HepG2 (cell line): ENCODE results near the gene ORM1. TPM values are rescaled to one million over a fixed set of nuclear protein-coding genes. Genes with fewer than 3 reads are reported as not detected.

Source experiments
- CTCF ChIP-seq: sonication (generic); formaldehyde crosslinking; IDR thresholded peaks from 2 replicates; pipeline ENCODE4 v1.5.0; 2020; ENCODE audit warnings: mild to moderate bottlenecking, missing genetic modification reagents, moderate library complexity
- HMG20B ChIP-seq: conservative IDR thresholded peaks from 2 replicates; pipeline ENCODE4 v1.6.1; 2016; ENCODE audit warnings: missing genetic modification reagents, missing compliant biosample characterization
- NR2F1 ChIP-seq, 2 experiments: fragments of 450-650 bp in 1 of 2; formaldehyde crosslinking in 1 of 2; IDR thresholded peaks; 2 replicates each; pipeline versions ENCODE4 v1.5.0 to v1.6.1; 2016 to 2020; ENCODE audit warnings: mild to moderate bottlenecking in 1 of 2, missing compliant biosample characterization in 1 of 2, missing genetic modification reagents in 1 of 2, moderate library complexity in 1 of 2
- NR2F6 ChIP-seq, 2 experiments: IDR thresholded peaks; 2 replicates each; pipeline ENCODE4 v1.6.1; 2016; ENCODE audit warnings: antibody characterized with exemption in 1 of 2, mild to moderate bottlenecking in 1 of 2
- SAP130 ChIP-seq: IDR thresholded peaks from 2 replicates; pipeline ENCODE4 v1.6.1; 2016; ENCODE audit warnings: low read depth
- TCF7L2 ChIP-seq: IDR thresholded peaks from 2 replicates; pipeline ENCODE4 v1.6.1; 2011; ENCODE audit warnings: mild to moderate bottlenecking, low read depth, low read length, moderate library complexity
- THAP9 ChIP-seq: sonication (generic); formaldehyde crosslinking; IDR thresholded peaks from 2 replicates; pipeline ENCODE4; 2020; ENCODE audit warnings: missing genetic modification reagents, mild to moderate bottlenecking, borderline replicate concordance
- ZBTB21 ChIP-seq: sonication (generic); formaldehyde crosslinking; IDR thresholded peaks from 2 replicates; pipeline ENCODE4 v1.4.0; 2020; ENCODE audit warnings: missing genetic modification reagents
- ZMYM3 ChIP-seq: sonication (generic); formaldehyde crosslinking; IDR thresholded peaks from 2 replicates; pipeline ENCODE4 v1.5.1; 2020; ENCODE audit warnings: mild to moderate bottlenecking, missing genetic modification reagents
- ZNF30 ChIP-seq: sonication (generic); formaldehyde crosslinking; IDR thresholded peaks from 2 replicates; pipeline ENCODE4 v1.5.0; 2020; ENCODE audit warnings: mild to moderate bottlenecking, missing genetic modification reagents
- ZNF350 ChIP-seq: sonication (generic); formaldehyde crosslinking; IDR thresholded peaks from 2 replicates; pipeline ENCODE4 v1.4.0; 2020; ENCODE audit warnings: mild to moderate bottlenecking, low read depth, missing genetic modification reagents, borderline replicate concordance
- ZNF569 ChIP-seq: sonication (generic); formaldehyde crosslinking; IDR thresholded peaks from 2 replicates; pipeline ENCODE4 v1.5.0; 2020; ENCODE audit warnings: mild to moderate bottlenecking, missing genetic modification reagents, moderate library complexity, borderline replicate concordance
- ZNF670 ChIP-seq: sonication (generic); formaldehyde crosslinking; IDR thresholded peaks from 2 replicates; pipeline ENCODE4 v1.8.0; 2022; ENCODE audit warnings: mild to moderate bottlenecking, missing genetic modification reagents, borderline replicate concordance
- ZNF713 ChIP-seq: sonication (generic); formaldehyde crosslinking; IDR thresholded peaks from 2 replicates; pipeline ENCODE4 v1.4.0; 2020; ENCODE audit warnings: mild to moderate bottlenecking, missing genetic modification reagents
- ZNF891 ChIP-seq: sonication (generic); formaldehyde crosslinking; IDR thresholded peaks from 2 replicates; pipeline ENCODE4 v1.5.0; 2020; ENCODE audit warnings: mild to moderate bottlenecking, missing genetic modification reagents
- polyA plus RNA-seq, 8 experiments: library from polyadenylated mRNA; depleted of rRNA in 3 of 8; stranded (reverse) in 7 of 8; unstranded in 1 of 8; fragments of >200 nt; fragmentation: Illumina TruSeq in 4 of 8; extraction: Trizol in 4 of 8; gene quantifications; 2 replicates each; pipeline versions ENCODE4 v1.2.1 to v1.2.3, GENCODE V29; 2011 to 2016; ENCODE audit warnings: low read depth in 4 of 8, missing spikeins in 1 of 8, mixed read lengths in 1 of 8; ENCODE audit not compliant: insufficient read depth in 1 of 8
- total RNA-seq, 5 experiments: library from RNA; depleted of rRNA; stranded (reverse); fragments of >200 nt; fragmentation: Illumina TruSeq; extraction: Trizol; gene quantifications; 2 replicates each; pipeline ENCODE4 v1.2.3, GENCODE V29; 2016; ENCODE audit warnings: low read depth in 1 of 5
- TF ChIP-seq, protein P1 (sequence below): sonication (generic); formaldehyde crosslinking; IDR thresholded peaks from 2 replicates; pipeline ENCODE4 v1.4.0; 2020; ENCODE audit warnings: missing genetic modification reagents, borderline replicate concordance
- TF ChIP-seq, protein P2 (sequence below): sonication (generic); formaldehyde crosslinking; IDR thresholded peaks from 2 replicates; pipeline ENCODE4 v1.4.0; 2020; ENCODE audit warnings: missing genetic modification reagents, borderline replicate concordance

Gene ORM1
- total and polyA plus RNA-seq, 2 of the 13 experiments (the other 11 are each of a cell fraction or from before 2014, with no cell fraction given) = 699 to 1,180 TPM

GRCh38 chr9:114339130-114339908, 16.4 kb downstream of the ORM1 start (continued):
- TF ChIP-seq HMG20B (no peak), THAP9 (CRISPR knock-in tag) (no peak), NR2F1 (CRISPR knock-in tag; IDR thresholded peaks at IDR 0.05) (no peak), ZNF569 (CRISPR knock-in tag) (no peak), ZNF713 (CRISPR knock-in tag) (no peak), ZNF30 (CRISPR knock-in tag) (no peak), NR2F6 (IDR thresholded peaks at IDR 0.05) (no peak), NR2F6 (CRISPR knock-in tag; IDR thresholded peaks at IDR 0.05) (no peak), ZMYM3 (peak; percentile 72), TCF7L2 (no peak), ZNF670 (CRISPR knock-in tag) (no peak), ZNF891 (CRISPR knock-in tag) (no peak), SAP130 (CRISPR knock-in tag) (no peak), ZNF350 (CRISPR knock-in tag) (0 out of 2 replicates have a peak, but pooled peaks have one; percentile 24), CTCF (peak; percentile 83), ZBTB21 (CRISPR knock-in tag) (no peak)
- TF ChIP-seq, protein P1, sequence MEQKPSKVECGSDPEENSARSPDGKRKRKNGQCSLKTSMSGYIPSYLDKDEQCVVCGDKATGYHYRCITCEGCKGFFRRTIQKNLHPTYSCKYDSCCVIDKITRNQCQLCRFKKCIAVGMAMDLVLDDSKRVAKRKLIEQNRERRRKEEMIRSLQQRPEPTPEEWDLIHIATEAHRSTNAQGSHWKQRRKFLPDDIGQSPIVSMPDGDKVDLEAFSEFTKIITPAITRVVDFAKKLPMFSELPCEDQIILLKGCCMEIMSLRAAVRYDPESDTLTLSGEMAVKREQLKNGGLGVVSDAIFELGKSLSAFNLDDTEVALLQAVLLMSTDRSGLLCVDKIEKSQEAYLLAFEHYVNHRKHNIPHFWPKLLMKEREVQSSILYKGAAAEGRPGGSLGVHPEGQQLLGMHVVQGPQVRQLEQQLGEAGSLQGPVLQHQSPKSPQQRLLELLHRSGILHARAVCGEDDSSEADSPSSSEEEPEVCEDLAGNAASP (CRISPR knock-in tag) = no peak
- TF ChIP-seq, protein P2, sequence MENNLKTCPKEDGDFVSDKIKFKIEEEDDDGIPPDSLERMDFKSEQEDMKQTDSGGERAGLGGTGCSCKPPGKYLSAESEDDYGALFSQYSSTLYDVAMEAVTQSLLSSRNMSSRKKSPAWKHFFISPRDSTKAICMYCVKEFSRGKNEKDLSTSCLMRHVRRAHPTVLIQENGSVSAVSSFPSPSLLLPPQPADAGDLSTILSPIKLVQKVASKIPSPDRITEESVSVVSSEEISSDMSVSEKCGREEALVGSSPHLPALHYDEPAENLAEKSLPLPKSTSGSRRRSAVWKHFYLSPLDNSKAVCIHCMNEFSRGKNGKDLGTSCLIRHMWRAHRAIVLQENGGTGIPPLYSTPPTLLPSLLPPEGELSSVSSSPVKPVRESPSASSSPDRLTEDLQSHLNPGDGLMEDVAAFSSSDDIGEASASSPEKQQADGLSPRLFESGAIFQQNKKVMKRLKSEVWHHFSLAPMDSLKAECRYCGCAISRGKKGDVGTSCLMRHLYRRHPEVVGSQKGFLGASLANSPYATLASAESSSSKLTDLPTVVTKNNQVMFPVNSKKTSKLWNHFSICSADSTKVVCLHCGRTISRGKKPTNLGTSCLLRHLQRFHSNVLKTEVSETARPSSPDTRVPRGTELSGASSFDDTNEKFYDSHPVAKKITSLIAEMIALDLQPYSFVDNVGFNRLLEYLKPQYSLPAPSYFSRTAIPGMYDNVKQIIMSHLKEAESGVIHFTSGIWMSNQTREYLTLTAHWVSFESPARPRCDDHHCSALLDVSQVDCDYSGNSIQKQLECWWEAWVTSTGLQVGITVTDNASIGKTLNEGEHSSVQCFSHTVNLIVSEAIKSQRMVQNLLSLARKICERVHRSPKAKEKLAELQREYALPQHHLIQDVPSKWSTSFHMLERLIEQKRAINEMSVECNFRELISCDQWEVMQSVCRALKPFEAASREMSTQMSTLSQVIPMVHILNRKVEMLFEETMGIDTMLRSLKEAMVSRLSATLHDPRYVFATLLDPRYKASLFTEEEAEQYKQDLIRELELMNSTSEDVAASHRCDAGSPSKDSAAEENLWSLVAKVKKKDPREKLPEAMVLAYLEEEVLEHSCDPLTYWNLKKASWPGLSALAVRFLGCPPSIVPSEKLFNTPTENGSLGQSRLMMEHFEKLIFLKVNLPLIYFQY (CRISPR knock-in tag) = 0 out of 2 replicates have a peak, but pooled peaks have one; percentile 42
